Testis (tissue), 2 donors: ENCODE results near the gene CDH13.

ENCODE experiments used
- POLR2A ChIP-seq: fragments of 450-650 bp; IDR thresholded peaks from one replicate; pipeline ENCODE4 v1.6.1; 2017; ENCODE audit warnings: antibody characterized with exemption, mild to moderate bottlenecking, moderate library complexity
- TF ChIP-seq, protein P1 (sequence below), 3 experiments: fragments of 450-650 bp in 2 of 3; fragments of 200-600 bp in 1 of 3; sonication (generic) in 1 of 3; IDR thresholded peaks; one replicate each; pipeline ENCODE4 v1.5.1; 2016 to 2019; ENCODE audit warnings: antibody characterized with exemption in 3 of 3, mild to moderate bottlenecking in 2 of 3, moderate library complexity in 1 of 3

- TF ChIP-seq, protein P1, sequence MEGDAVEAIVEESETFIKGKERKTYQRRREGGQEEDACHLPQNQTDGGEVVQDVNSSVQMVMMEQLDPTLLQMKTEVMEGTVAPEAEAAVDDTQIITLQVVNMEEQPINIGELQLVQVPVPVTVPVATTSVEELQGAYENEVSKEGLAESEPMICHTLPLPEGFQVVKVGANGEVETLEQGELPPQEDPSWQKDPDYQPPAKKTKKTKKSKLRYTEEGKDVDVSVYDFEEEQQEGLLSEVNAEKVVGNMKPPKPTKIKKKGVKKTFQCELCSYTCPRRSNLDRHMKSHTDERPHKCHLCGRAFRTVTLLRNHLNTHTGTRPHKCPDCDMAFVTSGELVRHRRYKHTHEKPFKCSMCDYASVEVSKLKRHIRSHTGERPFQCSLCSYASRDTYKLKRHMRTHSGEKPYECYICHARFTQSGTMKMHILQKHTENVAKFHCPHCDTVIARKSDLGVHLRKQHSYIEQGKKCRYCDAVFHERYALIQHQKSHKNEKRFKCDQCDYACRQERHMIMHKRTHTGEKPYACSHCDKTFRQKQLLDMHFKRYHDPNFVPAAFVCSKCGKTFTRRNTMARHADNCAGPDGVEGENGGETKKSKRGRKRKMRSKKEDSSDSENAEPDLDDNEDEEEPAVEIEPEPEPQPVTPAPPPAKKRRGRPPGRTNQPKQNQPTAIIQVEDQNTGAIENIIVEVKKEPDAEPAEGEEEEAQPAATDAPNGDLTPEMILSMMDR (IDR thresholded peaks at IDR 0.05): no peak
- no peak for TF ChIP-seq POLR2A
These were observed 345.7 kb downstream of the CDH13 start for GRCh38 chr16:82972331-82972919.
